HepG2 (cell line): ENCODE results near the gene TPST2. TPM values are rescaled to one million over a fixed set of nuclear protein-coding genes. Genes with fewer than 3 reads are reported as not detected.

Experiments used
- AHR ChIP-seq: IDR thresholded peaks from 2 replicates; pipeline ENCODE4 v1.6.1; 2018; ENCODE audit warnings: missing genetic modification reagents, missing compliant biosample characterization
- GPBP1L1 ChIP-seq: sonication (generic); formaldehyde crosslinking; IDR thresholded peaks from 2 replicates; pipeline ENCODE4 v1.5.0; 2020; ENCODE audit warnings: mild to moderate bottlenecking, missing genetic modification reagents
- GPN1 ChIP-seq: sonication (generic); formaldehyde crosslinking; IDR thresholded peaks from 2 replicates; pipeline ENCODE4 v1.5.1; 2020; ENCODE audit warnings: missing genetic modification reagents, borderline replicate concordance
- HNF1A ChIP-seq, 2 experiments: sonication (generic) in 1 of 2; formaldehyde crosslinking in 1 of 2; IDR thresholded peaks; 2 replicates each; pipeline versions ENCODE4 v1.4.0 to v1.6.1; 2016 to 2020; ENCODE audit warnings: borderline replicate concordance in 1 of 2, low read depth in 1 of 2, mild to moderate bottlenecking in 1 of 2, missing genetic modification reagents in 1 of 2
- MED8 ChIP-seq: sonication (generic); formaldehyde crosslinking; IDR thresholded peaks from 2 replicates; pipeline ENCODE4 v1.8.1; 2023; ENCODE audit warnings: mild to moderate bottlenecking, missing genetic modification reagents; ENCODE audit not compliant: insufficient replicate concordance
- NFE2L2 ChIP-seq: fragments of 150-350 bp; IDR thresholded peaks from 2 replicates; pipeline ENCODE4 v1.6.1; 2014; ENCODE audit warnings: low read length
- PAWR ChIP-seq: sonication (generic); formaldehyde crosslinking; IDR thresholded peaks from 2 replicates; pipeline ENCODE4 v1.4.0; 2020; ENCODE audit warnings: missing genetic modification reagents, mild to moderate bottlenecking, borderline replicate concordance
- PCBP1 ChIP-seq: fragments of 200-400 bp; formaldehyde crosslinking; IDR thresholded peaks from 2 replicates; pipeline ENCODE4 v1.6.1; 2017; ENCODE audit warnings: mild to moderate bottlenecking, low read depth, low read length, borderline replicate concordance
- TAF1 ChIP-seq: sonication (generic); formaldehyde crosslinking; IDR thresholded peaks from 2 replicates; pipeline ENCODE4 v1.4.0; 2020; ENCODE audit warnings: missing genetic modification reagents
- TIGD3 ChIP-seq: sonication (generic); formaldehyde crosslinking; IDR thresholded peaks from 2 replicates; pipeline ENCODE4 v1.5.1; 2020; ENCODE audit warnings: mild to moderate bottlenecking, missing genetic modification reagents, borderline replicate concordance
- TP53 ChIP-seq: sonication (generic); formaldehyde crosslinking; conservative IDR thresholded peaks from 2 replicates; pipeline ENCODE4 v1.4.0; 2020; ENCODE audit warnings: missing genetic modification reagents
- ZNF234 ChIP-seq: sonication (generic); formaldehyde crosslinking; conservative IDR thresholded peaks from 2 replicates; pipeline ENCODE4 v1.5.1; 2020; ENCODE audit warnings: mild to moderate bottlenecking, missing genetic modification reagents
- ZNF512B ChIP-seq: sonication (generic); formaldehyde crosslinking; IDR thresholded peaks from 2 replicates; pipeline ENCODE4 v1.5.1; 2020; ENCODE audit warnings: missing genetic modification reagents, mild to moderate bottlenecking, borderline replicate concordance
- ZNF737 ChIP-seq: sonication (generic); formaldehyde crosslinking; IDR thresholded peaks from 2 replicates; pipeline ENCODE4 v1.5.0; 2020; ENCODE audit warnings: missing genetic modification reagents, mild to moderate bottlenecking, borderline replicate concordance
- ZNF772 ChIP-seq: sonication (generic); formaldehyde crosslinking; IDR thresholded peaks from 2 replicates; pipeline ENCODE4 v1.5.0; 2020; ENCODE audit warnings: mild to moderate bottlenecking, missing genetic modification reagents
- polyA plus RNA-seq, 8 experiments: library from polyadenylated mRNA; depleted of rRNA in 3 of 8; stranded (reverse) in 7 of 8; unstranded in 1 of 8; fragments of >200 nt; fragmentation: Illumina TruSeq in 4 of 8; extraction: Trizol in 4 of 8; gene quantifications; 2 replicates each; pipeline versions ENCODE4 v1.2.1 to v1.2.3, GENCODE V29; 2011 to 2016; ENCODE audit warnings: low read depth in 4 of 8, missing spikeins in 1 of 8, mixed read lengths in 1 of 8; ENCODE audit not compliant: insufficient read depth in 1 of 8
- total RNA-seq, 5 experiments: library from RNA; depleted of rRNA; stranded (reverse); fragments of >200 nt; fragmentation: Illumina TruSeq; extraction: Trizol; gene quantifications; 2 replicates each; pipeline ENCODE4 v1.2.3, GENCODE V29; 2016; ENCODE audit warnings: low read depth in 1 of 5

Gene TPST2
- total and polyA plus RNA-seq, 2 of the 13 experiments (the other 11 are each of a cell fraction or from before 2014, with no cell fraction given) = 15.2 to 23.8 TPM

GRCh38 chr22:26483439-26484359 lies 106.2 kb downstream of the TPST2 start, which contains the start of the genes HPS4 and SRRD (continued):
- no peak for TF ChIP-seq GPBP1L1
- peak; percentile 97 for TF ChIP-seq AHR (CRISPR knock-in tag)
- TF ChIP-seq PCBP1 = no peak
- no peak for TF ChIP-seq ZNF737 (CRISPR knock-in tag)
- TF ChIP-seq MED8 (CRISPR knock-in tag) = no peak
- TF ChIP-seq GPN1 (CRISPR knock-in tag) = no peak
- no peak for TF ChIP-seq PAWR
- 0 out of 2 replicates have a peak, but pooled peaks have one; percentile 47 for TF ChIP-seq ZNF234
- no peak for TF ChIP-seq HNF1A (IDR thresholded peaks at IDR 0.05; ENCODE audit: low read depth)
- peak; percentile 67; the same call in 1 of the 2 replicates for TF ChIP-seq HNF1A (CRISPR knock-in tag; IDR thresholded peaks at IDR 0.05; ENCODE audit: borderline replicate concordance)
- peak; percentile 81; the same call in 1 of the 2 replicates for TF ChIP-seq ZNF772 (CRISPR knock-in tag)
- TF ChIP-seq TP53 (CRISPR knock-in tag) = no peak; the same call in 1 of the 2 replicates
- TF ChIP-seq NFE2L2 = no peak
- TF ChIP-seq TIGD3 (CRISPR knock-in tag) = peak; percentile 88; the same call in 1 of the 2 replicates
- TF ChIP-seq ZNF512B = no peak
- TF ChIP-seq TAF1 (CRISPR knock-in tag) = peak; percentile 91
